ENCODE measurements around the gene GATA1. TPM values are rescaled to one million over a fixed set of nuclear protein-coding genes. Genes with fewer than 3 reads are reported as not detected.

GATA1 gene
- total RNA-seq, 1 donor from 2014 or later, result not detected

DNA sequence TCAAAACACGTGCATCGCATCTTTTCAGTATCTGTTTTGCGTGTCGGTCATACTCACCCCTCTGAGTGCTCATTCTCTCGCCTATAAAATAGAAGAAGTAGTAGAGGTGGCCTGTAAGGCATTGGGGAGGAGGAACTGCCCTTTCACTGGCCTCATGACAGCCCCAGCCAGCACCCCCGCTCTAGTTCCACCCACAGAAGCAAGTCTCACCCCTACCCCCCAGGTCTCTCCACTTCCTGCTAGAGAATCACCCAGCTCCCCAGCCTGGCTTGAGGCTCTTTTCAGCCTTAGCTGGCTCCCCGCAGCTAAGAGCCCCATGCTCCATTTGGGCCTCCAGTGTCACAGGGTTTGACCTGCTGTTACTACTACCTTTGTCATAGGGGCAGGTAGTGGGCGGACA, 27.3 kb downstream of the GATA1 start:
- H3K36me3 ChIP-seq (ENCODE audit: insufficient read depth, low read length), result no peaks in the 10 kb centered on the region
- H3K9ac ChIP-seq (ENCODE audit: low read length), result no peak overlapping the region
- H3K27ac Mint-ChIP-seq (ENCODE audit: unreplicated experiment), result no peak overlapping the region
- DNase-seq (ENCODE audit: low read depth), result no peak
- H4K20me1 ChIP-seq (ENCODE audit: insufficient read depth, low read length), result no peaks in the 10 kb centered on the region
- no peaks in the 10 kb centered on the region for H3K9me3 Mint-ChIP-seq (ENCODE audit: unreplicated experiment)
- H3K36me3 Mint-ChIP-seq (ENCODE audit: low read depth, unreplicated experiment), result no peaks in the 10 kb centered on the region
- no peaks in the 10 kb centered on the region for H3K27me3 Mint-ChIP-seq (ENCODE audit: low read depth, unreplicated experiment)
- no peak overlapping the region for H3K4me3 ChIP-seq (ENCODE audit: insufficient read depth, low read depth, low read length)
- TF ChIP-seq, protein P1, sequence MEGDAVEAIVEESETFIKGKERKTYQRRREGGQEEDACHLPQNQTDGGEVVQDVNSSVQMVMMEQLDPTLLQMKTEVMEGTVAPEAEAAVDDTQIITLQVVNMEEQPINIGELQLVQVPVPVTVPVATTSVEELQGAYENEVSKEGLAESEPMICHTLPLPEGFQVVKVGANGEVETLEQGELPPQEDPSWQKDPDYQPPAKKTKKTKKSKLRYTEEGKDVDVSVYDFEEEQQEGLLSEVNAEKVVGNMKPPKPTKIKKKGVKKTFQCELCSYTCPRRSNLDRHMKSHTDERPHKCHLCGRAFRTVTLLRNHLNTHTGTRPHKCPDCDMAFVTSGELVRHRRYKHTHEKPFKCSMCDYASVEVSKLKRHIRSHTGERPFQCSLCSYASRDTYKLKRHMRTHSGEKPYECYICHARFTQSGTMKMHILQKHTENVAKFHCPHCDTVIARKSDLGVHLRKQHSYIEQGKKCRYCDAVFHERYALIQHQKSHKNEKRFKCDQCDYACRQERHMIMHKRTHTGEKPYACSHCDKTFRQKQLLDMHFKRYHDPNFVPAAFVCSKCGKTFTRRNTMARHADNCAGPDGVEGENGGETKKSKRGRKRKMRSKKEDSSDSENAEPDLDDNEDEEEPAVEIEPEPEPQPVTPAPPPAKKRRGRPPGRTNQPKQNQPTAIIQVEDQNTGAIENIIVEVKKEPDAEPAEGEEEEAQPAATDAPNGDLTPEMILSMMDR (IDR thresholded peaks at IDR 0.05; ENCODE audit: insufficient read depth, low read depth, low read length), result no peak
- no peak for TF ChIP-seq EZH2 (IDR thresholded peaks at IDR 0.05; ENCODE audit: insufficient read depth, low read length)
- H3K27me3 ChIP-seq (ENCODE audit: insufficient read depth, low read length), result no peaks in the 10 kb centered on the region
- no peaks in the 10 kb centered on the region for H3K9me3 ChIP-seq (ENCODE audit: insufficient read depth, low read depth, low read length)
- H3K4me2 ChIP-seq (ENCODE audit: low read length), result no peak overlapping the region
- no peaks in the 10 kb centered on the region for H3K4me1 ChIP-seq (ENCODE audit: insufficient read depth, low read length)
- H2AFZ ChIP-seq (ENCODE audit: low read depth, low read length), result no peak overlapping the region
- no peak overlapping the region for H3K4me3 Mint-ChIP-seq (ENCODE audit: unreplicated experiment)
- no peaks in the 10 kb centered on the region for H3K79me2 ChIP-seq (ENCODE audit: insufficient read depth, low read length)
- H3K27ac ChIP-seq (ENCODE audit: low read depth, low read length), result no peak overlapping the region
- no peak for FAIRE-seq
- H3K4me1 Mint-ChIP-seq (ENCODE audit: low read depth, unreplicated experiment), result no peaks in the 10 kb centered on the region

DNA sequence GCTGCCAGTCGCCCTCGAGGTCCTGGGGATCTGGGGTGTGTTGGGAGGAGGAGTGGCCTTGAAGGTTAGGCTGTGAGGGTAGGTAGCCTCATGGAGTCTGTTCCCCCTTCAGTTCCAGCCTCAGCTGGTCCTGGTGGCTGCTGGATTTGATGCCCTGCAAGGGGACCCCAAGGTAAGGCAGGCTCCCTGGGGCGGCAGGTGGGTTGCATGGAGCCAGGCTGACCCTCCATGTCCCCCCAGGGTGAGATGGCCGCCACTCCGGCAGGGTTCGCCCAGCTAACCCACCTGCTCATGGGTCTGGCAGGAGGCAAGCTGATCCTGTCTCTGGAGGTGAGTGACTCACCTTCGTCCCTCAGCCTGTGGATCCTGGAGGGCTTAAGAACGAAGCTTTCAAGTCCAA, 28.3 kb downstream of the GATA1 start:
- Histone ChIP-seq H3K9me3 (ENCODE audit: insufficient read depth, low read depth, low read length) (no peaks in the 10 kb centered on the region), H3K79me2 (ENCODE audit: insufficient read depth, low read length) (no peaks in the 10 kb centered on the region), H3K27ac (ENCODE audit: low read depth, low read length) (no peak overlapping the region), H3K27me3 (ENCODE audit: insufficient read depth, low read length) (no peaks in the 10 kb centered on the region), H3K4me1 (ENCODE audit: insufficient read depth, low read length) (no peaks in the 10 kb centered on the region), H3K9ac (ENCODE audit: low read length) (no peak overlapping the region), H3K4me2 (ENCODE audit: low read length) (no peak overlapping the region), H2AFZ (ENCODE audit: low read depth, low read length) (no peak overlapping the region), H3K4me3 (ENCODE audit: insufficient read depth, low read depth, low read length) (no peak overlapping the region), H3K36me3 (ENCODE audit: insufficient read depth, low read length) (no peaks in the 10 kb centered on the region), H4K20me1 (ENCODE audit: insufficient read depth, low read length) (no peaks in the 10 kb centered on the region)
- no peak for DNase-seq (ENCODE audit: low read depth)
- Mint-ChIP-seq H3K27me3 (ENCODE audit: low read depth, unreplicated experiment) (no peaks in the 10 kb centered on the region), H3K27ac (ENCODE audit: unreplicated experiment) (no peak overlapping the region), H3K4me3 (ENCODE audit: unreplicated experiment) (no peak overlapping the region), H3K4me1 (ENCODE audit: low read depth, unreplicated experiment) (no peaks in the 10 kb centered on the region), H3K36me3 (ENCODE audit: low read depth, unreplicated experiment) (no peaks in the 10 kb centered on the region), H3K9me3 (ENCODE audit: unreplicated experiment) (no peaks in the 10 kb centered on the region)
- no peak for FAIRE-seq
- TF ChIP-seq EZH2 (IDR thresholded peaks at IDR 0.05; ENCODE audit: insufficient read depth, low read length), result no peak
- TF ChIP-seq, protein P1 (IDR thresholded peaks at IDR 0.05; ENCODE audit: insufficient read depth, low read depth, low read length), result no peak

DNA sequence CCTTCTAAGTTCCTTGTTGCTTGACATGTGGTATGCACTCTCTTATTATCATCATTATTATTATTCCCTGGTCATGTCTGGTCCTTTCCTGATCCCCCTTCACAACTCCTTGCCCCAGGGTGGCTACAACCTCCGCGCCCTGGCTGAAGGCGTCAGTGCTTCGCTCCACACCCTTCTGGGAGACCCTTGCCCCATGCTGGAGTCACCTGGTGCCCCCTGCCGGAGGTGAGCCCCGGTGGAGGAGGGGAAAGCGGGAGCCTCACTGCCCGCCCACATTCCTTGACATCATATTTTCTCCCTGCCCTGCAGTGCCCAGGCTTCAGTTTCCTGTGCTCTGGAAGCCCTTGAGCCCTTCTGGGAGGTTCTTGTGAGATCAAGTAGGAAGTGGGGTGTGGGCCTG, 28.9 kb downstream of the GATA1 start:
- Histone ChIP-seq H3K4me3 (ENCODE audit: insufficient read depth, low read depth, low read length) (no peak overlapping the region), H3K9me3 (ENCODE audit: insufficient read depth, low read depth, low read length) (no peaks in the 10 kb centered on the region), H3K4me2 (ENCODE audit: low read length) (no peak overlapping the region), H3K79me2 (ENCODE audit: insufficient read depth, low read length) (no peaks in the 10 kb centered on the region), H3K9ac (ENCODE audit: low read length) (no peak overlapping the region), H3K27ac (ENCODE audit: low read depth, low read length) (no peak overlapping the region), H4K20me1 (ENCODE audit: insufficient read depth, low read length) (no peaks in the 10 kb centered on the region), H3K4me1 (ENCODE audit: insufficient read depth, low read length) (no peaks in the 10 kb centered on the region), H2AFZ (ENCODE audit: low read depth, low read length) (no peak overlapping the region), H3K36me3 (ENCODE audit: insufficient read depth, low read length) (no peaks in the 10 kb centered on the region), H3K27me3 (ENCODE audit: insufficient read depth, low read length) (no peaks in the 10 kb centered on the region)
- Mint-ChIP-seq H3K9me3 (ENCODE audit: unreplicated experiment) (no peaks in the 10 kb centered on the region), H3K4me1 (ENCODE audit: low read depth, unreplicated experiment) (no peaks in the 10 kb centered on the region), H3K36me3 (ENCODE audit: low read depth, unreplicated experiment) (no peaks in the 10 kb centered on the region), H3K27me3 (ENCODE audit: low read depth, unreplicated experiment) (no peaks in the 10 kb centered on the region), H3K27ac (ENCODE audit: unreplicated experiment) (no peak overlapping the region), H3K4me3 (ENCODE audit: unreplicated experiment) (no peak overlapping the region)
- FAIRE-seq (no peak), DNase-seq (ENCODE audit: low read depth) (no peak)
- TF ChIP-seq, protein P1 (IDR thresholded peaks at IDR 0.05; ENCODE audit: insufficient read depth, low read depth, low read length), result no peak
- no peak for TF ChIP-seq EZH2 (IDR thresholded peaks at IDR 0.05; ENCODE audit: insufficient read depth, low read length)
